ENCODE measurements around the gene RUFY4.
A peak's percentile ranks its signal among the peaks of the same experiment; 100 is the strongest.
"Not testable (repeated sequence)": the region's sequence is repeated elsewhere in the genome, so short reads cannot be mapped to it uniquely, and the experiment has no call there.

RUFY4 gene

GRCh38 chr2:218031261-218031660 lies 37.8 kb upstream of the RUFY4 start:
- DNase-seq (ENCODE audit: low read depth in 2 of 2) = no peak

DNA sequence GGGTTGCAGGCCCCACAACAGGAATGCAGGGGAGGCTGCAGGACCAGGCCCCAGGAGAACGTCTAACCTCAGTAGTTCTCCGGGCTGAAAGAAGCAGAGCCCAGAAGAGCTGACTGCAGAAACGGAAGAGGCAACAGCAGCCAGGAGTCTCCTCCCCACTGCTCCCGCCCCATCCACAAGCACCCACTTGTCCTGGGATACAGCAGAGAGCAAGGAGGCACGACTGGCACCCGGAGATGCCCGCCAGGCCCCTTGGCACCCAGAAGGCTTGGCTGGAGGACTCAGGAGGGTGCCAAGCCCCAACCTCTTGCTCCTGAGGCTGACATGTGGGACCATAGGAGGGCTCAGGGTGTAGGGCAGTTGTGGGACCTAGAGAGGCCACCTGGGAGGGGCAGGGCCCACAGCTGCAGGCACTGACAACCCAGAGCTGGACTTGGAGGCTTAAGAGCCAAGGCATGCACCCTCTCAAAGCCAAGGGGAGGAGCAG lies 37.2 kb upstream of the RUFY4 start:
- no peak for DNase-seq (ENCODE audit: low read depth in 2 of 2)

- DNase-seq (ENCODE audit: low read depth in 2 of 2) = no peak
Measured at GRCh38 chr2:218032336-218033171, 36.5 kb upstream of the RUFY4 start.

DNA sequence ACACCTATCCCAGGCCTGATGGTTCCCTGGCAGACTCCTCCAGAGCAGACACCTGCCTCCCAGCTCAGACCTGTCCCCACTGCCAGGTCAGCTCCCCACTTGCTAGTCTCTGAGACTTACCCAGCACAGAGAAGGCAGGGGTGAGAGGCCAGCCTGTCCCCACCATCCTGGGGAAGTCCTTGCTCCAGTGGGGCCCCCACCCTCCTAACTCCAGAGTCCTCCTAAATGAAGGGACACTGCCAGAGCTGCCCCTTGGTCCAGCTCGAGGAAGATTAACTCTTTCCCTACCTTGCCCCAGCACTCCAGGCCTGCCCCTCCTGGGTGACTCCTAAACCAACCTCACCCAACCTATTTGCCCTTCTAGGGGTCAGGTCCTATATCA lies 35.9 kb upstream of the RUFY4 start:
- no peak for DNase-seq (ENCODE audit: low read depth in 2 of 2)

GRCh38 chr2:218033590-218034496 lies 35.2 kb upstream of the RUFY4 start:
- no peak for DNase-seq (ENCODE audit: low read depth in 2 of 2)

DNA sequence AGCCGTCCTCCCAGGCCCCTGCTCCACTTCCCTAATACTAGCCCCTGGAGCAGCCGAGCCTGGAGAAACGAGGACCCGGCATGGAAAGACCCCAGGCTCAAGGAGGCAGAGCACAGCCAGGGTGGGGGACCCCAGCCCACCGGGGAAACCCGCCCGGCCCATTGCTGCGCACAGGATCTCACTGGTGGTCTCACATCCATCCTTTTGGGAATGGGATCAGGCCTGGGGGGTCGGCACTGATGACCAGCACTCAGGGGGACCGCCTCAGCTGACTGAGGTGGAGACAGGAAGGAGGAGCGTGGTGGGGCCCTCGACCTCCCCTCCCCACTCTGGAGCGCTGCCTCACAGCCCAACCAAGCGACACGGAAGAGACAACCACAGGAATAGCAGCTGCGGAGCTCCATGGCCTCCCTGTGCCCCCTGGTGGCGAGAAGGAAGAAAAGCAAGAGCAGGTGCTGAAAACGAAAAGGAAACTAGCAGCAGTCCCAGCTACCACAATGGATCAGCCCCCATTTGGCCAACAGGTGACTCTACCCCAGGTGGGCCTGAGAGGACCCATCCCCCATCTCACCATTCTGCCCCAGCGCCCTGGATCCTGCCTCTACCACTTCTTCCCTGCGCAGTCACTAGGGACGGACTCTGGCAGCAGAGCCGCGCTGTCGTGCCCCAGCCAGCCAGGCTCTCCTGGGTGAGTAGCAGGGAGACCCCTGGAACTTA lies 34.4 kb upstream of the RUFY4 start:
- DNase-seq (ENCODE audit: low read depth in 2 of 2) = peak; percentile 32 to 56

DNA sequence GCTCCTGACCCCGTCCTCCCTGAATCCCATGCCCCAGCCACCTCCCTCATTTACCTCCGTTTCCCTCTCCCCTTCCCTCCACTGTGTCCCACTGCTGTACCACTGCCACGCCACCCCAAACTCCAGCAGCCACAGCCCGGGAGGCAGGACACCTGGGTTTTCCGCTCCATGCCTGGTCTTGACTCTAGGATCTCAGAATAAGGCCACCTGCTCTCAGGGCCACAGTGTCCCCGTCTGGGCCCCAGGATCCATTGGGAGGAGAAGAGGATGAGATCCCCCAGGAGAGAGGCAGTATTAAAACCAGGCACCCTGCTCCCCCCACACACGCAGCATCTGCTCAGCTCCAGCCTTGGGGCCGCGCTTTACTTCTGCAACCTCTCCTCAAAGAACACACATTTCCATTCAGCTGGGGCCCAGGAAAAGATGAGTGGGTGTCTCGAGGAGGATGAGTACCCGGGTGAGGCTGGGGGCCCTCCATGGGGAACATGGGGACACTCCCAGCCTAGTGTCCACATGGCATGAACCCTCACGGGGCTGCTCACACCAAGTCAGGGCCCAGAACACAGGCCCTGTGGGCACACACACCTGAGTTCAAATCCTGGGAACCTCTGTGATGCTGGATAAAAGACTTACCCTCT lies 33.5 kb upstream of the RUFY4 start:
- no peak for DNase-seq (ENCODE audit: low read depth in 2 of 2)

DNA sequence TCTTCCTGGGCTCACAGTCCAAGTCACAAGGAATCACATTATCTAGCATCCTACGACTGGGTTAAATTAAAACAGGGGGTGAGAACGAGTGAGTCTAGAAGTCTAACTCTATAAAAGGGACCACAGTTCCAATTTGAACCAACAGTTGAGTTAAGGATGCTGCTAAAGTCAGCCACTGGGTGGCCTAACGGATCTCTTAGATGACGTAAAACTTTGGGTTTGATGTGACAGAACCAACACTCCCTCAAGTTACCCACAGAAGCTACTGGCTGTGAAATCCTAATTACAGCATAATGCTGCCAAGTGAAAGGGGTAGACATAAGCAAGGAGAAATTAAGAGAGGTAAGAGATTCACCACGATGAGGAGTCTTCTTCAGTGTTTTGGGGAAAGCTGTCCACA lies 32.7 kb upstream of the RUFY4 start:
- DNase-seq (ENCODE audit: low read depth in 2 of 2) = no peak

GRCh38 chr2:218039171-218039570 lies 29.9 kb upstream of the RUFY4 start:
- no peak for DNase-seq (ENCODE audit: low read depth in 2 of 2)

DNA sequence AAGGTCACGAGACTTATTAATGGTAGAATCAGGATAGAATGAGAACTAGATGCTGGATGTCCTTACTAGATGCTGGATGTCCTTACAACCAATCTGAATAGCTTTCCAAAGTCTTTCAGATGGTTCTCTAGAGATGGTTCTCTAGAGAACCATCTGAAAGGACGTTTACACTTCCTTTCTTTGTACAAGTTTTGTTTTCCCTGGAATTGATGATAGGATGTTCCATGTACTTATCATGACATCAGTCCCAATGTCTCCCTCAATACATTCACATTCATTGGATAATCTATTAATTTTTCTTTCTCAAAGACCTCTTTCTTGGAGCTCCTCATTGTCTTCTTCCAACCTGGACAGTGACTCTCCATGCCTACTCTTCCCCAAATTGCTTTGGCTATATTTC lies 28.2 kb upstream of the RUFY4 start:
- no peak for DNase-seq (ENCODE audit: low read depth in 2 of 2)

- DNase-seq (ENCODE audit: low read depth in 2 of 2) = no peak
Measured at GRCh38 chr2:218041302-218042168, 27.5 kb upstream of the RUFY4 start.

GRCh38 chr2:218043100-218043499 lies 26.0 kb upstream of the RUFY4 start:
- no peak for DNase-seq (ENCODE audit: low read depth in 2 of 2)

DNA sequence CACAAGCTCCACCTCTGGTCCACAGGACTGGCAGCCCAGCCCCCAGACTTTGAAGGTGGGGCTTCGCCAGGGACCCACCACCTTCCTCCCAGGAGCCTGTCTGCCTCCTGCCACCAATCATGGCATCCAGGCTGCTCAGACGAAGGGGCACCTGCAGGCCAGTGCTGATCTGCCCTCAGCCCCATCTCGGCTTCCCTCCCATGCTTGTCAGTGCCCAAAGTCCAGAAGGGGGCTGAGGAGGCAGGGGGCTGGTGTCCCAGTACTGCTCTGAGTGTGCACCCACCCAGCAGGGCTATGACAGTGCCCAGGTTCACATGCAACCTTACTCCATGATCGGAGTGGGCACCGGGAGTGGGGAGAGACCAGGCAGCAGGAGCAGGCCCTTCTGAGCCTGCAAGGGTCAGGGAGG lies 25.3 kb upstream of the RUFY4 start:
- no peak for DNase-seq (ENCODE audit: low read depth in 2 of 2)

- not testable (repeated sequence) for DNase-seq (ENCODE audit: low read depth in 2 of 2)
Measured at GRCh38 chr2:218044599-218044998, 24.5 kb upstream of the RUFY4 start.

DNA sequence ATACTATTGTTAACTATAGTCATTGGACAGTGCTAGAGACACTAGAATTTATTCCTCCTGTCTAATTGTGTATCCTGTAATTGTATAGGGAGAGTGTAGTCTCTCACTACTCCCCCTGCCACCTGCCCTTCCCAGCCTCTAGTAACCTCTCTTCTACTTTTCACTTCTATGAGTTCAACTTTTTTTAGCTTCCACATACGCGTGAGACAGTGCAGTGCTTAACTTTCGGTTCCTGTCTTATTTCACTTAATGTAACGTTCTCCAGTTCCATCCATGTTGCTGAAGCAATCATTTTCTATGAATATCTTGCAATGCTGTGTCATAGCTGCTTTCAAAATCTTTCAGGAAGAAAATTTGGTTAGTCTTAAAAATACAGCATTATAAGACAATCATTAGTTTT lies 22.8 kb upstream of the RUFY4 start:
- no peak for DNase-seq (ENCODE audit: low read depth in 2 of 2)

DNA sequence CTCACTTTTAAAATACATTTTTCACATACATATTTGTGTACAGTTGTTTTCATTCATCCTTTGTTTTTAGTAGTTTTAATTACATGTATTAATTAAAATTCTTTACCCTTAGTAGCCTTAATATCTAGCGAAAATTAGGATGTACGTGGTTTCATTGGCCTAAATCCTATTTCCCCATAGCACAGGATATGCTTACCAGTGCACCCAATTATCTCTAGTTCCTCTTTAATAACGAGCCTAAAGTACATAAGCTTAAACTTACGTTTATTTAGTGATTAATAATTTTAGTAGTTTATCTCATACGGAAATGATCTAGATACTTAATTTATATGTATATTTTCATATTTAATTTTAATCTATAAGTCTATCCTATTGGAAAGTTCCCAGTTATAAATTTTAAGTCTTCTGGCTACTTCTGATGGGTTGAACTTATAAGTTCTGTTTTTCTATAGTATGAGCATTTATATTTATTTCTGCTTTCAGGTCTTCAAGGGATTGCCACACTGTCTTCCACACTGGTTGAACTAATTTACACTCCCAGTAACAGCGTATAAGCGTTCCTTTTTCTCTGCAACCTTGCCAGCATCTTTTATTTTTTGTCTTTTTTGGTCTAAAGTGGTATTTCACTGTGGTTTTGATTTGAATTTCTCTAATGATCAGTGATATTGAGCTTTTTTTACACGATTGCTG lies 21.4 kb upstream of the RUFY4 start:
- no peak for DNase-seq (ENCODE audit: low read depth in 2 of 2)

- no peak for DNase-seq (ENCODE audit: low read depth in 2 of 2)
Measured at GRCh38 chr2:218051903-218052302, 17.1 kb upstream of the RUFY4 start.

GRCh38 chr2:218059289-218059688 lies 9.8 kb upstream of the RUFY4 start:
- no peak for DNase-seq (ENCODE audit: low read depth in 2 of 2)

DNA sequence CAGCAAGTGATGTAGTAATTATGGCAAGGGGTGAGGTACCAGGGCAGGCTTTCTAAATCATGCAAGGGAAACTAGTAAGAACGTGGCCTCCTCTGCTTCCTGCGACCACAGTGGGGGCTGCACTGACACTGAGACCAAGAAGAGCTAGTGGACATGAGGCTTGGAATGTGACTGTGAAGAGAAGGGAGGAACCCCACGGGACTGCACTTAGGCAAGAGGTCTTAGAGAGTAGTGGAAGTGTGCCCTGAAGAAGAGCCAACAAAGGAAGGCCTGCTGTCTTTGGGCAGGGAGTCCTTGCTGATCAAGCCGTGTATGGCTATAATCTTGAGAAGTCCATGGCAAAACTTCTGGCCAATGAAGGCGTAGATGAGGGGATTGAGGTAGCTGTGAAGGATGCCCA lies 8.9 kb upstream of the RUFY4 start:
- no peak for DNase-seq (ENCODE audit: low read depth in 2 of 2)
